Keratinocyte (primary cell): Measurements from ENCODE around the gene RNF149.
"Not testable (repeated sequence)": the region's sequence is repeated elsewhere in the genome, so short reads cannot be mapped to it uniquely, and the experiment has no call there.

Experiments
- CTCF ChIP-seq, 3 experiments: IDR thresholded peaks in 1 of 3; conservative IDR thresholded peaks in 1 of 3; optimal IDR thresholded peaks in 1 of 3; 2 replicates in 2 of 3; 3 replicates in 1 of 3; pipeline versions ENCODE3 to v1.5.1; 2011; ENCODE audit warnings: low read length in 3 of 3, mild to moderate bottlenecking in 3 of 3, moderate library complexity in 2 of 3, control low read depth in 1 of 3, inconsistent platforms in 1 of 3; ENCODE audit not compliant: insufficient read depth in 2 of 3; ENCODE audit errors: extremely low read depth in 1 of 3
- EZH2 ChIP-seq: IDR thresholded peaks from one replicate; pipeline ENCODE4 v1.6.1; 2012; ENCODE audit warnings: inconsistent platforms, mild to moderate bottlenecking, low read length, moderate library complexity

- peak in 2 of 3 experiments; percentile 41 to 42 for TF ChIP-seq CTCF (optimal IDR thresholded peaks at IDR 0.05 in 1 of 3, IDR thresholded peaks at IDR 0.05 in 1 of 3, conservative IDR thresholded peaks at IDR 0.05 in 1 of 3; ENCODE audit: extremely low read depth in 1 of 3, insufficient read depth in 2 of 3, low read length in 3 of 3)
- TF ChIP-seq EZH2, result not testable (repeated sequence)
These were observed 67.8 kb downstream of the RNF149 start for GRCh38 chr2:101240694-101241093.
